Neural cell (in vitro differentiated cells): Measurements from ENCODE around the gene ORM1. TPM values are rescaled to one million over a fixed set of nuclear protein-coding genes. Genes with fewer than 3 reads are reported as not detected.

Experiments used
- H2AFZ ChIP-seq: fragments of 200-600, 300-800 bp; sonication (generic), shearing (Covaris generic); 2 replicates; pipeline ENCODE4 v1.6.0; 2014; ENCODE audit warnings: low read depth, mild to moderate bottlenecking, antibody characterized with exemption, low read length, moderate library complexity
- H3F3A ChIP-seq: fragments of 200-600 bp; shearing (Covaris generic); 2 replicates; pipeline ENCODE4 v1.6.1; 2016; ENCODE audit warnings: mild to moderate bottlenecking, moderate library complexity, mixed read lengths, antibody characterized with exemption, low read length; ENCODE audit not compliant: insufficient read depth, poor library complexity, severe bottlenecking
- H3K27ac ChIP-seq: fragments of 200-600, 300-800 bp; sonication (generic), shearing (Covaris generic); 2 replicates; pipeline ENCODE4 v1.5.1; 2014; ENCODE audit warnings: mild to moderate bottlenecking, low read length, moderate library complexity
- H3K27me3 ChIP-seq: fragments of 300-800, 200-600 bp; sonication (generic), shearing (Covaris generic); 2 replicates; pipeline ENCODE4 v1.6.0; 2014; ENCODE audit warnings: mild to moderate bottlenecking, low read depth, low read length, moderate library complexity; ENCODE audit not compliant: insufficient read depth
- H3K36me3 ChIP-seq: fragments of 300-800, 200-600 bp; sonication (generic), shearing (Covaris generic); 2 replicates; pipeline ENCODE4 v1.5.1; 2014; ENCODE audit warnings: mild to moderate bottlenecking, antibody characterized with exemption, low read length, moderate library complexity; ENCODE audit not compliant: insufficient read depth
- H3K4me2 ChIP-seq: fragments of 300-800, 200-600 bp; sonication (generic), shearing (Covaris generic); 2 replicates; pipeline ENCODE4 v1.6.0; 2014; ENCODE audit warnings: mild to moderate bottlenecking, low read length
- H3K4me3 ChIP-seq: fragments of 300-800, 200-600 bp; sonication (generic), shearing (Covaris generic); 2 replicates; pipeline ENCODE4 v1.5.1; 2014; ENCODE audit warnings: mild to moderate bottlenecking, low read length, moderate library complexity
- H3K79me2 ChIP-seq: fragments of 200-600 bp; shearing (Covaris generic); replicated peaks from 2 replicates; pipeline ENCODE4 v1.6.0; 2014; ENCODE audit warnings: mild to moderate bottlenecking, low read length, moderate library complexity; ENCODE audit not compliant: insufficient read depth
- H3K9ac ChIP-seq: fragments of 300-800, 200-600 bp; sonication (generic), shearing (Covaris generic); 2 replicates; pipeline ENCODE4 v1.6.1; 2016; ENCODE audit warnings: mild to moderate bottlenecking, low read length, mixed read lengths
- H3K9me2 ChIP-seq: fragments of 200-600 bp; shearing (Covaris generic); 2 replicates; pipeline ENCODE4 v1.6.1; 2016; ENCODE audit warnings: mild to moderate bottlenecking, low read length, mixed read lengths; ENCODE audit not compliant: insufficient read depth
- H3K9me3 ChIP-seq: fragments of 200-600, 300-800 bp; sonication (generic), shearing (Covaris generic); 2 replicates; pipeline ENCODE4 v1.6.1; 2016; ENCODE audit warnings: mild to moderate bottlenecking, mixed run types, low read length, moderate library complexity, mixed read lengths
- H4K20me1 ChIP-seq: fragments of 200-600 bp; shearing (Covaris generic); 2 replicates; pipeline ENCODE4 v1.6.1; 2016; ENCODE audit warnings: mild to moderate bottlenecking, mixed run types; ENCODE audit not compliant: insufficient read depth
- EP300 ChIP-seq: fragments of 450-650 bp; conservative IDR thresholded peaks from 2 replicates; pipeline ENCODE4 v1.6.1; 2014; ENCODE audit warnings: antibody characterized with exemption, mild to moderate bottlenecking, moderate library complexity; ENCODE audit not compliant: poor library complexity, severe bottlenecking
- EZH2 ChIP-seq: fragments of 200-600, 300-800 bp; shearing (Covaris generic), sonication (generic); IDR thresholded peaks from 2 replicates; pipeline ENCODE4 v1.6.1; 2014; ENCODE audit warnings: antibody characterized with exemption, low read length, borderline replicate concordance, mild to moderate bottlenecking; ENCODE audit not compliant: insufficient read depth, poor library complexity, severe bottlenecking
- MXI1 ChIP-seq: fragments of 450-650 bp; conservative IDR thresholded peaks from 2 replicates; pipeline ENCODE4 v1.6.1; 2014; ENCODE audit warnings: antibody characterized with exemption, mild to moderate bottlenecking; ENCODE audit not compliant: poor library complexity, severe bottlenecking
- POLR2AphosphoS5 ChIP-seq: IDR thresholded peaks from 2 replicates; pipeline ENCODE4 v1.6.1; 2012
- RAD21 ChIP-seq: fragments of 450-650 bp; conservative IDR thresholded peaks from 2 replicates; pipeline ENCODE4 v1.6.1; 2014; ENCODE audit warnings: antibody characterized with exemption, mild to moderate bottlenecking, moderate library complexity
- SMC3 ChIP-seq: fragments of 450-650 bp; conservative IDR thresholded peaks from 2 replicates; pipeline ENCODE4 v1.6.1; 2014; ENCODE audit warnings: antibody characterized with exemption, mild to moderate bottlenecking, moderate library complexity; ENCODE audit not compliant: poor library complexity
- TAF1 ChIP-seq: IDR thresholded peaks from 2 replicates; pipeline ENCODE4 v1.6.1; 2012; ENCODE audit warnings: low read depth
- polyA plus RNA-seq: library from polyadenylated mRNA; depleted of rRNA; stranded (reverse); fragments of >200 nt; gene quantifications from 2 replicates; pipeline ENCODE4 v1.2.3, GENCODE V29; 2014
- TF ChIP-seq, protein P1 (sequence below): fragments of 450-650 bp; IDR thresholded peaks from 2 replicates; pipeline ENCODE4 v1.5.1; 2014; ENCODE audit warnings: antibody characterized with exemption, mild to moderate bottlenecking, moderate library complexity; ENCODE audit not compliant: poor library complexity, severe bottlenecking
- TF ChIP-seq, protein P2 (sequence below): IDR thresholded peaks from 2 replicates; pipeline ENCODE4 v1.6.1; 2012; ENCODE audit warnings: borderline replicate concordance

ORM1 gene
- polyA plus RNA-seq, 1 donor from 2014 or later, result not detected

DNA sequence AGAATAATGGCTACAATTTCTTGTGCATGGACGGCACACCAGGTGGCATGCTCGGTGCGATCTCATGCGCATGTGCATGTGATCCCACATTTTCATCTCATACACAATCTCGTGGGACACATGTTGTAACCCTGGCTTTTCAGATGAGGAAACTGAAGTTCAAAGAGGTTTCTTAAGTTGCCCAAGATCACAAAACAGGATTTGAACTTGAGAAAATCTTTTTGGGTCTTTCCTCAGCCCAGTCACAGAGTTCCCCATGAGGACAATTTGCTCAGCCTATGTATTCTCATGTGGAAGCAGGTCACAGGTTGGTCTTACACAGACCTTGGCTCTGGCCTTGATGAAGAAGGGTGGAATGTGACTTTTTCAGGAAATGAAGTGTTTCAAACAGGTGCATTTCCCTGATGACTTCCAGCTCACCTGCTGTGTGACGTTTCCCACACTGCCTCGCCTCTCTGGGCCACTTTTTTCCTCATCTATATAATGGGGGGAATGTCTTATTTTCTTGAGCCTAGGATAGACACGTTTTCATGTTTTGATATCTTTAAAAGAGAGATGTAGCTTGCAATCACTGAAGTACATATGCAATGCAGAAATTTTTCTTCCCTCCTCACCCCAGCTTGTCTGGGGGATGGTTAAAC, 7.1 kb upstream of the ORM1 start:
- Histone ChIP-seq H3K36me3 (no peaks in the 10 kb centered on the region), H3K9me3 (no peaks in the 10 kb centered on the region), H3K27ac (no peak overlapping the region), H3K4me2 (no peak overlapping the region), H4K20me1 (no peaks in the 10 kb centered on the region), H3K27me3 (no peaks in the 10 kb centered on the region), H3K9ac (no peak overlapping the region), H3K79me2 (no peaks in the 10 kb centered on the region), H3K4me3 (no peak overlapping the region), H2AFZ (no peak overlapping the region), H3K9me2 (no peaks in the 10 kb centered on the region), H3F3A (no peaks in the 10 kb centered on the region)
- TF ChIP-seq EZH2 (no peak), EP300 (no peak), TAF1 (no peak), MXI1 (no peak)

DNA sequence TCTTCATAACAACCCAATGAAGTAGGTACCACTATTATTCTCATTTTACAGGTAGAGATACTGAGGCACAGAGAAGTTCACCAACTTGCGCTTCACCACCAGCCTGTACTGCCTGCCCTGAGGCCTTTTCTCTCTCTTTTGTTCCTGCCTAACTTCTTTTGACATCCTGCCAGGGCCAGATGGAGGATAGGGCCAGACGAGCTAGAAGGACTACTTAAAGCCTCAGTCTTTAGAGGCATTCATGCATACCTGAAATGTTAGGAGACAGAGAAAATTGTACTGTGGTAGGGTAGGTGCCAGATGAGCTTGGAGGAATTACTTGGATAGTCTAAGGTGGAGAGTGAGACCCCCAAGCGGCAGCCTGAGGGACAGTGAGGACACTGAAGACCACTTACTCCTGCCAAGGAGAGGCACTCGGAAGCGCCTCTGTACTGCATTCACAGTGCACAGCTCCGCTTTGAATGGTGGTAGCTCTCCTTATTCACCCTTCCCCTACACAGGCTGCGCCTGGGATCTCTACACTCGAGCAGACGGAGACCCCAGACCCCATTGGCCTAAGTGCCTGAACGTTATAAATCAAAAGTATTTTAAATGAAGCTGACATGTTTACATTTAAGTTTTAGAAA, 6.2 kb upstream of the ORM1 start:
- TF ChIP-seq RAD21 (no peak), EZH2 (no peak), EP300 (no peak), MXI1 (no peak), SMC3 (no peak), POLR2AphosphoS5 (no peak), TAF1 (no peak)
- TF ChIP-seq, protein P1, sequence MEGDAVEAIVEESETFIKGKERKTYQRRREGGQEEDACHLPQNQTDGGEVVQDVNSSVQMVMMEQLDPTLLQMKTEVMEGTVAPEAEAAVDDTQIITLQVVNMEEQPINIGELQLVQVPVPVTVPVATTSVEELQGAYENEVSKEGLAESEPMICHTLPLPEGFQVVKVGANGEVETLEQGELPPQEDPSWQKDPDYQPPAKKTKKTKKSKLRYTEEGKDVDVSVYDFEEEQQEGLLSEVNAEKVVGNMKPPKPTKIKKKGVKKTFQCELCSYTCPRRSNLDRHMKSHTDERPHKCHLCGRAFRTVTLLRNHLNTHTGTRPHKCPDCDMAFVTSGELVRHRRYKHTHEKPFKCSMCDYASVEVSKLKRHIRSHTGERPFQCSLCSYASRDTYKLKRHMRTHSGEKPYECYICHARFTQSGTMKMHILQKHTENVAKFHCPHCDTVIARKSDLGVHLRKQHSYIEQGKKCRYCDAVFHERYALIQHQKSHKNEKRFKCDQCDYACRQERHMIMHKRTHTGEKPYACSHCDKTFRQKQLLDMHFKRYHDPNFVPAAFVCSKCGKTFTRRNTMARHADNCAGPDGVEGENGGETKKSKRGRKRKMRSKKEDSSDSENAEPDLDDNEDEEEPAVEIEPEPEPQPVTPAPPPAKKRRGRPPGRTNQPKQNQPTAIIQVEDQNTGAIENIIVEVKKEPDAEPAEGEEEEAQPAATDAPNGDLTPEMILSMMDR, result no peak
- TF ChIP-seq, protein P2, sequence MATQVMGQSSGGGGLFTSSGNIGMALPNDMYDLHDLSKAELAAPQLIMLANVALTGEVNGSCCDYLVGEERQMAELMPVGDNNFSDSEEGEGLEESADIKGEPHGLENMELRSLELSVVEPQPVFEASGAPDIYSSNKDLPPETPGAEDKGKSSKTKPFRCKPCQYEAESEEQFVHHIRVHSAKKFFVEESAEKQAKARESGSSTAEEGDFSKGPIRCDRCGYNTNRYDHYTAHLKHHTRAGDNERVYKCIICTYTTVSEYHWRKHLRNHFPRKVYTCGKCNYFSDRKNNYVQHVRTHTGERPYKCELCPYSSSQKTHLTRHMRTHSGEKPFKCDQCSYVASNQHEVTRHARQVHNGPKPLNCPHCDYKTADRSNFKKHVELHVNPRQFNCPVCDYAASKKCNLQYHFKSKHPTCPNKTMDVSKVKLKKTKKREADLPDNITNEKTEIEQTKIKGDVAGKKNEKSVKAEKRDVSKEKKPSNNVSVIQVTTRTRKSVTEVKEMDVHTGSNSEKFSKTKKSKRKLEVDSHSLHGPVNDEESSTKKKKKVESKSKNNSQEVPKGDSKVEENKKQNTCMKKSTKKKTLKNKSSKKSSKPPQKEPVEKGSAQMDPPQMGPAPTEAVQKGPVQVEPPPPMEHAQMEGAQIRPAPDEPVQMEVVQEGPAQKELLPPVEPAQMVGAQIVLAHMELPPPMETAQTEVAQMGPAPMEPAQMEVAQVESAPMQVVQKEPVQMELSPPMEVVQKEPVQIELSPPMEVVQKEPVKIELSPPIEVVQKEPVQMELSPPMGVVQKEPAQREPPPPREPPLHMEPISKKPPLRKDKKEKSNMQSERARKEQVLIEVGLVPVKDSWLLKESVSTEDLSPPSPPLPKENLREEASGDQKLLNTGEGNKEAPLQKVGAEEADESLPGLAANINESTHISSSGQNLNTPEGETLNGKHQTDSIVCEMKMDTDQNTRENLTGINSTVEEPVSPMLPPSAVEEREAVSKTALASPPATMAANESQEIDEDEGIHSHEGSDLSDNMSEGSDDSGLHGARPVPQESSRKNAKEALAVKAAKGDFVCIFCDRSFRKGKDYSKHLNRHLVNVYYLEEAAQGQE, result no peak
- H3K79me2 ChIP-seq, result no peaks in the 10 kb centered on the region
- no peaks in the 10 kb centered on the region for H3K9me2 ChIP-seq
- H3K4me3 ChIP-seq, result no peak overlapping the region
- H3K36me3 ChIP-seq, result no peaks in the 10 kb centered on the region
- no peak overlapping the region for H3K4me2 ChIP-seq
- H3F3A ChIP-seq, result no peaks in the 10 kb centered on the region
- no peak overlapping the region for H2AFZ ChIP-seq
- H3K27ac ChIP-seq, result no peak overlapping the region
- no peaks in the 10 kb centered on the region for H3K27me3 ChIP-seq
- no peak overlapping the region for H3K9ac ChIP-seq
- no peaks in the 10 kb centered on the region for H4K20me1 ChIP-seq
- H3K9me3 ChIP-seq, result no peaks in the 10 kb centered on the region
